GM12878 (cell line): ENCODE measurements around the gene FHL2. TPM values are rescaled to one million over a fixed set of nuclear protein-coding genes. Genes with fewer than 3 reads are reported as not detected.

Experiments
- ATAC-seq: fragments of 200-7000 bp; cut with Tn5 transposase; 3 replicates; pipeline ENCODE4 v1.9.1; 2020; ENCODE audit warnings: mild to moderate bottlenecking, moderate library complexity
- BruUV-seq: library from RNA; stranded (reverse); fragments of 400-500 nt; replicated peaks from 2 replicates; lab custom pipeline; 2021; lab: Mats Ljungman, UMichigan
- CTCF ChIA-PET: fragments of 300-600 bp; sonication (Branson Sonifier 250); formaldehyde crosslinking; extraction: SDS; loops from one replicate; lab custom pipeline; 2021; ENCODE audit warnings: inconsistent platforms; lab: Yijun Ruan, JAX
- POLR2A ChIA-PET: fragments of 350-600 bp; formaldehyde crosslinking; extraction: SDS; loops from one replicate; lab custom pipeline; 2021; ENCODE audit warnings: inconsistent platforms; lab: Charles Lee
- RAD21 ChIA-PET: fragments of 300-600 bp; sonication (Branson Sonifier 250); formaldehyde crosslinking; loops from one replicate; lab custom pipeline; 2023; ENCODE audit warnings: antibody characterized with exemption; ENCODE audit not compliant: unreplicated experiment; lab: Charles Lee
- SMC1A ChIA-PET: fragments of 300-600 bp; sonication (Branson Sonifier 250); formaldehyde crosslinking; loops from one replicate; lab custom pipeline; 2023; ENCODE audit not compliant: unreplicated experiment, uncharacterized antibody; lab: Charles Lee
- DNase-seq: peaks from one replicate; pipeline ENCODE4 v3.0.0-alpha.2; 2011; ENCODE audit warnings: low read depth, low spot score
- FAIRE-seq: peaks from 3 replicates; lab custom pipeline; 2011; peaks lifted over from hg19 to GRCh38; lab: Jason Lieb, UNC
- H2AFZ ChIP-seq: 2 replicates; pipeline ENCODE4 v1.6.0; 2011; ENCODE audit warnings: low read depth, low read length, control low read depth; ENCODE audit not compliant: control insufficient read depth
- H3K27ac ChIP-seq: 2 replicates; pipeline ENCODE4 v1.5.1; 2011; ENCODE audit warnings: control low read depth; ENCODE audit not compliant: control insufficient read depth, insufficient read depth
- H3K27me3 ChIP-seq, 2 experiments: replicated peaks in 1 of 2; 2 replicates each; pipeline versions ENCODE4 v1.6.0 to v1.6.1; 2011; ENCODE audit warnings: low read length in 1 of 2; ENCODE audit not compliant: control insufficient read depth in 2 of 2, insufficient read depth in 2 of 2
- H3K36me3 ChIP-seq, 2 experiments: 2 replicates each; pipeline ENCODE4 v1.5.1; 2011; ENCODE audit warnings: low read length in 1 of 2; ENCODE audit not compliant: control insufficient read depth in 2 of 2, insufficient read depth in 2 of 2
- H3K4me1 ChIP-seq: 2 replicates; pipeline ENCODE4 v1.6.1; 2011; ENCODE audit warnings: mild to moderate bottlenecking, low read length, moderate library complexity, mixed read lengths; ENCODE audit not compliant: control insufficient read depth, insufficient read depth
- H3K4me2 ChIP-seq: 2 replicates; pipeline ENCODE4 v1.6.0; 2011; ENCODE audit warnings: control low read depth; ENCODE audit not compliant: control insufficient read depth, insufficient read depth
- H3K4me3 ChIP-seq: fragments of 200-600 bp; sonication (generic); 2 replicates; pipeline ENCODE4 v1.5.1; 2016
- H3K79me2 ChIP-seq: 2 replicates; pipeline ENCODE4 v1.6.0; 2011; ENCODE audit warnings: low read length; ENCODE audit not compliant: control insufficient read depth, insufficient read depth
- H3K9ac ChIP-seq: 2 replicates; pipeline ENCODE4 v1.8.0; 2011; ENCODE audit warnings: low read length, control low read depth, mixed read lengths; ENCODE audit not compliant: control insufficient read depth, insufficient read depth
- H3K9me3 ChIP-seq: replicated peaks from 3 replicates; pipeline ENCODE4 v1.5.1; 2011; ENCODE audit warnings: mild to moderate bottlenecking, low read length; ENCODE audit not compliant: control insufficient read depth, insufficient read depth
- H4K20me1 ChIP-seq: 2 replicates; pipeline ENCODE4 v1.6.0; 2011; ENCODE audit not compliant: control insufficient read depth, insufficient read depth
- BCL11A ChIP-seq: IDR thresholded peaks from 2 replicates; pipeline ENCODE4 v1.6.1; 2011; ENCODE audit warnings: low read depth, low read length
- CBX3 ChIP-seq: fragments of 200-600 bp; sonication (generic); IDR thresholded peaks from 2 replicates; pipeline ENCODE4 v1.6.1; 2016; ENCODE audit warnings: low read depth, borderline replicate concordance
- EZH2 ChIP-seq: IDR thresholded peaks from 2 replicates; pipeline ENCODE4 v1.6.1; 2012; ENCODE audit warnings: low read depth, mild to moderate bottlenecking, control low read depth, inconsistent platforms, low read length, borderline replicate concordance; ENCODE audit not compliant: control insufficient read depth
- HDAC6 ChIP-seq: fragments of 200-600 bp; sonication (generic); IDR thresholded peaks from one replicate; pipeline ENCODE4 v1.8.0; 2017; ENCODE audit warnings: antibody characterized with exemption; ENCODE audit not compliant: unreplicated experiment
- MYC ChIP-seq: IDR thresholded peaks from 2 replicates; pipeline ENCODE4 v1.6.1; 2011; ENCODE audit warnings: mild to moderate bottlenecking, low read length, moderate library complexity, inconsistent platforms; ENCODE audit not compliant: insufficient read depth, insufficient replicate concordance, insufficient read length, severe bottlenecking
- RCOR1 ChIP-seq: conservative IDR thresholded peaks from 2 replicates; pipeline ENCODE4 v1.6.1; 2012; ENCODE audit warnings: low read depth, low read length, improper control_type of control experiment
- SIN3A ChIP-seq: IDR thresholded peaks from 2 replicates; pipeline ENCODE4 v1.6.1; 2012; ENCODE audit warnings: low read depth, low read length, improper control_type of control experiment
- SIX5 ChIP-seq: IDR thresholded peaks from 2 replicates; pipeline ENCODE4 v1.6.1; 2011; ENCODE audit warnings: mild to moderate bottlenecking, low read depth, low read length, moderate library complexity; ENCODE audit not compliant: severe bottlenecking
- SREBF1 ChIP-seq: IDR thresholded peaks from 2 replicates; pipeline ENCODE4 v1.6.1; 2012; ENCODE audit warnings: mild to moderate bottlenecking, low read length
- SREBF2 ChIP-seq: IDR thresholded peaks from 2 replicates; pipeline ENCODE4 v1.6.1; 2012; ENCODE audit warnings: mild to moderate bottlenecking, low read length
- STAT1 ChIP-seq: fragments of 450-650 bp; conservative IDR thresholded peaks from 2 replicates; pipeline ENCODE4 v1.6.1; 2014; ENCODE audit warnings: antibody characterized with exemption, mild to moderate bottlenecking
- TCF3 ChIP-seq: IDR thresholded peaks from 2 replicates; pipeline ENCODE4 v1.6.1; 2012; ENCODE audit warnings: low read depth, mild to moderate bottlenecking, low read length, borderline replicate concordance; ENCODE audit not compliant: insufficient read depth
- WGBS: methylation state at CpG from one replicate; pipeline ENCODE4 v1.1.6; 2016; ENCODE audit warnings: low lambda C conversion rate; ENCODE audit not compliant: insufficient replicate concordance, insufficient coverage; ENCODE audit errors: missing lambda C conversion rate; 5-methylcytosine and 5-hydroxymethylcytosine counted together
- in situ Hi-C: fragments of 300-500 bp; cut with MboI; formaldehyde crosslinking; loops from 9 replicates; pipeline ENCODE4 v1.14.3; 2018; ENCODE audit warnings: mixed read lengths
- intact Hi-C: fragments of 100-400 bp; cut with micrococcal nuclease; formaldehyde crosslinking; loops from one replicate; pipeline ENCODE4 v1.14.2; 2022; ENCODE audit not compliant: unreplicated experiment
- polyA plus RNA-seq, 11 experiments: library from polyadenylated mRNA; depleted of rRNA in 4 of 11; unstranded in 6 of 11; stranded (reverse) in 5 of 11; fragments of >200 nt; fragmentation: Nextera tagmentation in 4 of 11; fragmentation: Illumina TruSeq in 1 of 11; extraction: Ambion mirVana in 4 of 11; extraction: Trizol in 1 of 11; gene quantifications; 1 replicate in 1 of 11; 2 replicates in 10 of 11; pipeline versions ENCODE4 v1.2.1 to v1.2.3, GENCODE V29; 2011 to 2016; ENCODE audit warnings: inconsistent platforms in 2 of 11, missing spikeins in 2 of 11, low read depth in 1 of 11
- total RNA-seq, 4 experiments: library from RNA; depleted of rRNA in 3 of 4; stranded (reverse); fragments of >200 nt in 3 of 4; fragmentation: Illumina TruSeq in 1 of 4; extraction: Trizol in 1 of 4; gene quantifications; 2 replicates each; pipeline versions ENCODE4 v1.2.1 to v1.2.3, GENCODE V29; 2013 to 2021
- TF ChIP-seq, protein P1 (sequence below): IDR thresholded peaks from 2 replicates; pipeline ENCODE4 v1.6.1; 2012; ENCODE audit warnings: low read depth, low read length, improper control_type of control experiment
- TF ChIP-seq, protein P2 (sequence below): IDR thresholded peaks from 2 replicates; pipeline ENCODE4 v1.6.1; 2012; ENCODE audit warnings: low read length, inconsistent platforms
- TF ChIP-seq, protein P3 (sequence below): fragments of 450-650 bp; IDR thresholded peaks from 2 replicates; pipeline ENCODE4 v1.6.1; 2014; ENCODE audit warnings: mild to moderate bottlenecking
- TF ChIP-seq, protein P4 (sequence below): IDR thresholded peaks from 2 replicates; pipeline ENCODE4 v1.6.1; 2011; ENCODE audit warnings: borderline replicate concordance, low read depth, mild to moderate bottlenecking, moderate library complexity, low read length; ENCODE audit not compliant: insufficient read depth, poor library complexity, severe bottlenecking
- TF ChIP-seq, protein P5 (sequence below): fragments of 450-650 bp; IDR thresholded peaks from 2 replicates; pipeline ENCODE4 v1.6.1; 2017; ENCODE audit warnings: low read depth, mild to moderate bottlenecking, moderate library complexity

Gene FHL2
- total and polyA plus RNA-seq, 10 of the 15 experiments (the other 5 are each of a cell fraction or from before 2014, with no cell fraction given) = 2.2 to 9.9 (median 4.5) TPM

DNA sequence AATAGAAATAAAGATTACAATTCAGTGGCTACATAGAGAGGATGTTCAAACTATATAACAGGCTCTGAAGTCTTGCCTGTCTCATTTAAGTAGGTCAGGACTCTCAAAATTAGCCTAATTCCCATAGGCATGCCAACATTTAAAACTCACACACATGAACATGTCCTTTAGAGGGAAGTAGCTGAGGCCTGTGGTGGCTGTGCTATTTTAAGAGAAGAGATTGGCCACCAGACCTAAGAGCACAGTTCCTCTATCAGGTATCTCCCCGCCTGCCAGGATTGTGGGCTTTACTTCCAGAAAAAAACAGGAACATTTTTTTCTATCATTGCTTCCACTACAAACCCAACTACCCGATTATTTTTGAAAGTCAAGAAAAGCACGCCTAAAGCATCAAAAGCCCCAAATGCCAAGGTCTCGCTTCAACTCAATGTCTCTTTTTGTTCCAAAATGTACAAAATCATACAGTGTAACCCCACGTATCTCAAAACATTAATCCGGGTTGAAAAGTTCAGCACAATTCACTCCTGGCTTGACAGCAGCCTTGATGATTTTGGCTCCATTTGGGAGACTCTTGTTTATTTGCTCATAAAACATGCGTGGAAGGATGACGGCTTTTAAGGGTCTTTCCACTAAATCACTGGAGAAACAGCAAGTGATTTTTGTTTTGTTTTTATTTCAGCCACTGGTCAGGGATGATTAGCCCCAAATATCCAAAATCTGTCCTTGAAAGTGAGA is 15.3 kb downstream of the FHL2 start:
- H3K9me3 ChIP-seq = no peaks in the 10 kb centered on the region
- intact Hi-C loops (no loop called here), in situ Hi-C loops (no loop called here)
- no TSS peak for BruUV-seq
- H3K4me2 ChIP-seq = no peak overlapping the region
- H3K4me3 ChIP-seq = no peak overlapping the region
- SMC1A ChIA-PET = interaction anchor here (1.0 to 1.1 kb wide), 2 partner anchors 9 to 136 kb away, joined by 3 read pairs; no protein-coding TSS in a partner anchor
- H3K27ac ChIP-seq = no peak overlapping the region
- H3K36me3 ChIP-seq = no peaks in the 10 kb centered on the region
- RAD21 ChIA-PET = no interaction called here
- H3K27me3 ChIP-seq = no peaks in the 10 kb centered on the region; a peak in 1 of 4 replicates
- no peak overlapping the region for H3K9ac ChIP-seq
- no peak for DNase-seq
- POLR2A ChIA-PET = no interaction called here
- H3K79me2 ChIP-seq = no peaks in the 10 kb centered on the region
- CTCF ChIA-PET = no interaction called here
- 45% methylated on average over 8 of the region's 8 CpGs for WGBS
- no peaks in the 10 kb centered on the region for H4K20me1 ChIP-seq
- FAIRE-seq = no peak
- H2AFZ ChIP-seq = no peak overlapping the region
- H3K4me1 ChIP-seq = no peaks in the 10 kb centered on the region
- ATAC-seq = no peak
- TF ChIP-seq MYC (no peak), CBX3 (no peak), RCOR1 (no peak), HDAC6 (no peak), BCL11A (no peak), SIN3A (no peak), EZH2 (no peak), SREBF1 (no peak), SREBF2 (no peak), TCF3 (no peak), STAT1 (no peak), SIX5 (no peak)
- TF ChIP-seq, protein P1, sequence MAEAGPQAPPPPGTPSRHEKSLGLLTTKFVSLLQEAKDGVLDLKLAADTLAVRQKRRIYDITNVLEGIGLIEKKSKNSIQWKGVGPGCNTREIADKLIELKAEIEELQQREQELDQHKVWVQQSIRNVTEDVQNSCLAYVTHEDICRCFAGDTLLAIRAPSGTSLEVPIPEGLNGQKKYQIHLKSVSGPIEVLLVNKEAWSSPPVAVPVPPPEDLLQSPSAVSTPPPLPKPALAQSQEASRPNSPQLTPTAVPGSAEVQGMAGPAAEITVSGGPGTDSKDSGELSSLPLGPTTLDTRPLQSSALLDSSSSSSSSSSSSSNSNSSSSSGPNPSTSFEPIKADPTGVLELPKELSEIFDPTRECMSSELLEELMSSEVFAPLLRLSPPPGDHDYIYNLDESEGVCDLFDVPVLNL = no peak
- TF ChIP-seq, protein P2, sequence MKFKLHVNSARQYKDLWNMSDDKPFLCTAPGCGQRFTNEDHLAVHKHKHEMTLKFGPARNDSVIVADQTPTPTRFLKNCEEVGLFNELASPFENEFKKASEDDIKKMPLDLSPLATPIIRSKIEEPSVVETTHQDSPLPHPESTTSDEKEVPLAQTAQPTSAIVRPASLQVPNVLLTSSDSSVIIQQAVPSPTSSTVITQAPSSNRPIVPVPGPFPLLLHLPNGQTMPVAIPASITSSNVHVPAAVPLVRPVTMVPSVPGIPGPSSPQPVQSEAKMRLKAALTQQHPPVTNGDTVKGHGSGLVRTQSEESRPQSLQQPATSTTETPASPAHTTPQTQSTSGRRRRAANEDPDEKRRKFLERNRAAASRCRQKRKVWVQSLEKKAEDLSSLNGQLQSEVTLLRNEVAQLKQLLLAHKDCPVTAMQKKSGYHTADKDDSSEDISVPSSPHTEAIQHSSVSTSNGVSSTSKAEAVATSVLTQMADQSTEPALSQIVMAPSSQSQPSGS = no peak
- TF ChIP-seq, protein P3, sequence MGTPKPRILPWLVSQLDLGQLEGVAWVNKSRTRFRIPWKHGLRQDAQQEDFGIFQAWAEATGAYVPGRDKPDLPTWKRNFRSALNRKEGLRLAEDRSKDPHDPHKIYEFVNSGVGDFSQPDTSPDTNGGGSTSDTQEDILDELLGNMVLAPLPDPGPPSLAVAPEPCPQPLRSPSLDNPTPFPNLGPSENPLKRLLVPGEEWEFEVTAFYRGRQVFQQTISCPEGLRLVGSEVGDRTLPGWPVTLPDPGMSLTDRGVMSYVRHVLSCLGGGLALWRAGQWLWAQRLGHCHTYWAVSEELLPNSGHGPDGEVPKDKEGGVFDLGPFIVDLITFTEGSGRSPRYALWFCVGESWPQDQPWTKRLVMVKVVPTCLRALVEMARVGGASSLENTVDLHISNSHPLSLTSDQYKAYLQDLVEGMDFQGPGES = no peak
- TF ChIP-seq, protein P4, sequence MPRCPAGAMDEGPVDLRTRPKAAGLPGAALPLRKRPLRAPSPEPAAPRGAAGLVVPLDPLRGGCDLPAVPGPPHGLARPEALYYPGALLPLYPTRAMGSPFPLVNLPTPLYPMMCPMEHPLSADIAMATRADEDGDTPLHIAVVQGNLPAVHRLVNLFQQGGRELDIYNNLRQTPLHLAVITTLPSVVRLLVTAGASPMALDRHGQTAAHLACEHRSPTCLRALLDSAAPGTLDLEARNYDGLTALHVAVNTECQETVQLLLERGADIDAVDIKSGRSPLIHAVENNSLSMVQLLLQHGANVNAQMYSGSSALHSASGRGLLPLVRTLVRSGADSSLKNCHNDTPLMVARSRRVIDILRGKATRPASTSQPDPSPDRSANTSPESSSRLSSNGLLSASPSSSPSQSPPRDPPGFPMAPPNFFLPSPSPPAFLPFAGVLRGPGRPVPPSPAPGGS = no peak
- TF ChIP-seq, protein P5, sequence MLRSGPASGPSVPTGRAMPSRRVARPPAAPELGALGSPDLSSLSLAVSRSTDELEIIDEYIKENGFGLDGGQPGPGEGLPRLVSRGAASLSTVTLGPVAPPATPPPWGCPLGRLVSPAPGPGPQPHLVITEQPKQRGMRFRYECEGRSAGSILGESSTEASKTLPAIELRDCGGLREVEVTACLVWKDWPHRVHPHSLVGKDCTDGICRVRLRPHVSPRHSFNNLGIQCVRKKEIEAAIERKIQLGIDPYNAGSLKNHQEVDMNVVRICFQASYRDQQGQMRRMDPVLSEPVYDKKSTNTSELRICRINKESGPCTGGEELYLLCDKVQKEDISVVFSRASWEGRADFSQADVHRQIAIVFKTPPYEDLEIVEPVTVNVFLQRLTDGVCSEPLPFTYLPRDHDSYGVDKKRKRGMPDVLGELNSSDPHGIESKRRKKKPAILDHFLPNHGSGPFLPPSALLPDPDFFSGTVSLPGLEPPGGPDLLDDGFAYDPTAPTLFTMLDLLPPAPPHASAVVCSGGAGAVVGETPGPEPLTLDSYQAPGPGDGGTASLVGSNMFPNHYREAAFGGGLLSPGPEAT = no peak
